ENCODE results near the gene MOV10.

The MOV10 gene

DNA sequence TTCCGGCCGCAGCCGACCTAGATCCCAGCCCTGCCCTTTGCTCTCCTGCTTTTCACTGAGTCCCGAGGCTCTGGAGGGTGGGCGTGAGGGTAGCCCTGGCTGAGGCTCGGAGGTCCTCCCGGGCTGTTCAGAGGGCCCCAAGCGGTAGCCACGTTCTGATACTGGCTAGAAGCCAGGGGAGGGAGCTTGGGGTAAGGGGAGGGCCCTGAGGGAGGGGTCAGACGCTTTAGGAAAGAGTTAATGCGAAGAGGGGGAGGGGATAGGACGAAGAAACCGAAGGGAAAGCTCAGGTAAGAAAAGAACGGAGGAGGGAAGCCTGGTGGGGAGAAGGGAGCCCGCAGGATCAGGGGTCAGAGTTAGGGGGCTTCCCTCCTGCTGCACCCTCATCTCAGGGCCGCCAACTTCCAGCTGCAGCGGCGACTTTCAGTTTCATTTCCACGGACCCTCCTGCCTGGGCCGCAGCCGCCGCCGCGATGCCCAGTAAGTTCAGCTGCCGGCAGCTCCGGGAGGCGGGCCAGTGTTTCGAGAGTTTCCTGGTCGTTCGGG, at the start of gene MOV10:
TSS of gene MOV10 (plus strand) at position 220 of the 546 bp plus-strand sequence. CDS start at position 474, 254 bp downstream.
- TF ChIP-seq, protein P1, sequence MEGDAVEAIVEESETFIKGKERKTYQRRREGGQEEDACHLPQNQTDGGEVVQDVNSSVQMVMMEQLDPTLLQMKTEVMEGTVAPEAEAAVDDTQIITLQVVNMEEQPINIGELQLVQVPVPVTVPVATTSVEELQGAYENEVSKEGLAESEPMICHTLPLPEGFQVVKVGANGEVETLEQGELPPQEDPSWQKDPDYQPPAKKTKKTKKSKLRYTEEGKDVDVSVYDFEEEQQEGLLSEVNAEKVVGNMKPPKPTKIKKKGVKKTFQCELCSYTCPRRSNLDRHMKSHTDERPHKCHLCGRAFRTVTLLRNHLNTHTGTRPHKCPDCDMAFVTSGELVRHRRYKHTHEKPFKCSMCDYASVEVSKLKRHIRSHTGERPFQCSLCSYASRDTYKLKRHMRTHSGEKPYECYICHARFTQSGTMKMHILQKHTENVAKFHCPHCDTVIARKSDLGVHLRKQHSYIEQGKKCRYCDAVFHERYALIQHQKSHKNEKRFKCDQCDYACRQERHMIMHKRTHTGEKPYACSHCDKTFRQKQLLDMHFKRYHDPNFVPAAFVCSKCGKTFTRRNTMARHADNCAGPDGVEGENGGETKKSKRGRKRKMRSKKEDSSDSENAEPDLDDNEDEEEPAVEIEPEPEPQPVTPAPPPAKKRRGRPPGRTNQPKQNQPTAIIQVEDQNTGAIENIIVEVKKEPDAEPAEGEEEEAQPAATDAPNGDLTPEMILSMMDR (conservative IDR thresholded peaks at IDR 0.05; ENCODE audit: low read depth, low read length): peak; percentile 10
- H3K4me3 ChIP-seq (ENCODE audit: low read depth, low read length): peak within 1 kb of the TSS; percentile 81
- DNase-seq (ENCODE audit: low read depth): peak; percentile 79

DNA sequence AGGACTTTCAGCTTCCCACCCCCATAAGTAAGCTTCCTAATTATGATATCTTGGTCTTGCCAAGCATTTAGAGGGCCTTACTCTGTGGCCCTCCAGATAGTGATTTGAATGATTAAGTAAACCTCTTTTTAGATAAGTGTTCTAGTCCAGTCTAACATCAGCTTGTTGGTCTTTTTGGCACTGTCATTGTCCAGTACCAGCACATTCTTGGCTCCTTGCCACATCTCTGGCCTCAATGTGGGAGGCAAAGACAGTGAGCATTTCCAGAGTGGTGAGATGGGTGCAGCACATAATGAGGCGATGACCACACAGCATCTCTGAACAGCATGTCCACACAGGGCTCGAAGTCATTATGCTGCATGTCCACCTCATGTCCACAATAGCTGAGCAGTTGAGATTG, 48.8 kb upstream of the MOV10 start:
- peak; percentile 47 for DNase-seq (ENCODE audit: low read depth)
- no peak overlapping the region for H3K4me3 ChIP-seq (ENCODE audit: low read depth, low read length)
- TF ChIP-seq, protein P1 (conservative IDR thresholded peaks at IDR 0.05; ENCODE audit: low read depth, low read length): no peak

DNA sequence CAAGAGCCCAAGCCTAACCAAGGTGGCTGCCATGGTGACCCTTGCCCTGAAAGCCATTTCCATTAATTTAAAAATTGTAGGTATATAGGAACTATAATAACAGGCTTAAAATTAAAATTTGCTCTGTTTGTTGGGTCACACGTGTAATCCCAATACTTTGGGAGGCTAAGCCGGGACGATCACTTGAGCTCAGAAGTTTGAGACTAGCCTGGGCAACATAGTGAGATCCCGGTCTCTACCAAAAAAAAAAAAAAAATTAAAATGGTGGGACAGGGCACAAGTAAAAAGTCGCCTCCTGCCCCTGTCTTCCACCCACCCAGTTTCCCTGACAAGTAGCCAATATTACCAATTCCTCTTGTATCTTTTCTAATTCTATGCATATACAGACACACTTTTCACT, 48.3 kb upstream of the MOV10 start:
- H3K4me3 ChIP-seq (ENCODE audit: low read depth, low read length): no peak overlapping the region
- TF ChIP-seq, protein P1 (conservative IDR thresholded peaks at IDR 0.05; ENCODE audit: low read depth, low read length): no peak

DNA sequence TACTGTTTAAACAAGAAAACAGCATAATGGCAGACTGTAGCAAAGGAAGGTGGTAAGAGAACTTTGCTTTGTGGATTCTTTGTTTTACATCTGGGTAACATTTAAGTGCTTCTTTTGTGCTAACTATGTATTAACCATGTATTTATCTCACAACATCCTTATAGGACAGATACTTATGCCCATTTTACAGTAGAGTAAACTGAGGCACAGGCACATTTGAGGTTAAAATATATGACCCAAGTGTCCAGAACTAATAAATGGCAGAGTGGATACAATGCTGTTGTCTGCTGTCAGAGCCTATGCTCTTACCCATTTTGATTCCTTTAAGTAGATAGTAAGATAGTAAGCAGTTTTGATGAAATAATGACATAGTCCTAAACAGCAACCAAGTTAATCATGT, 47.6 kb upstream of the MOV10 start:
- TF ChIP-seq, protein P1 (conservative IDR thresholded peaks at IDR 0.05; ENCODE audit: low read depth, low read length): no peak
- no peak overlapping the region for H3K4me3 ChIP-seq (ENCODE audit: low read depth, low read length)
- no peak for DNase-seq (ENCODE audit: low read depth)

More for the DNA sequence above, 48.3 kb upstream of the MOV10 start:
- DNase-seq (ENCODE audit: low read depth): no peak

DNA sequence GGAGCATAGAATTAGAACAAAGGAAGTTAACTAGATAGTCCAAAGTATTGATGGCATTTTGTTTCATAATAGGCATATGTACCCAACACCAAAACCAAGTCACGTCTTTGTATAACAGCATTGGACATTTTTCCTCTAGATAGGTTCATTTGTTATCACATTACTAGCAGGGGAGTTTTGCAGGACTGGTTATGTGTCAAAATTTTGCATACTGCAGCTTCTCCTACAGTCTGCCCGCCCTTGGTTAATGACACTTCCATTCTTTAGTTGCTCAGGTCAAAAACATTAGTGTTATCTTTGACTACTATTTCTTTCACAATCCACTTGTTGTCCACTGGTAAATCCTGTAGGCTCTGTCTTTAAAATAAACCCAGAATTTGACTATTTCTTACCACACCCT, 45.9 kb upstream of the MOV10 start:
- TF ChIP-seq, protein P1 (conservative IDR thresholded peaks at IDR 0.05; ENCODE audit: low read depth, low read length): no peak
- DNase-seq (ENCODE audit: low read depth): no peak
- H3K4me3 ChIP-seq (ENCODE audit: low read depth, low read length): no peak overlapping the region

- H3K4me3 ChIP-seq (ENCODE audit: low read depth, low read length): no peak overlapping the region
- no peak for DNase-seq (ENCODE audit: low read depth)
- TF ChIP-seq, protein P1 (conservative IDR thresholded peaks at IDR 0.05; ENCODE audit: low read depth, low read length): no peak
These were observed 45.2 kb upstream of the MOV10 start for GRCh38 chr1:112629256-112629655.

- H3K4me3 ChIP-seq (ENCODE audit: low read depth, low read length): no peak overlapping the region
- DNase-seq (ENCODE audit: low read depth): no peak
- TF ChIP-seq, protein P1 (conservative IDR thresholded peaks at IDR 0.05; ENCODE audit: low read depth, low read length): no peak
These were observed 40.8 kb upstream of the MOV10 start for GRCh38 chr1:112633628-112634027.

All from choroid plexus epithelial cell (primary cell).